Fibroblast of skin of left quadriceps (primary cell): ENCODE results near the gene NAA16.

Experiments used
- DNase-seq, 2 experiments: peaks; one replicate each; pipeline ENCODE4 v3.0.0-alpha.2; 2013; ENCODE audit warnings: low read depth in 2 of 2

The NAA16 gene

GRCh38 chr13:41304551-41304950, 6.5 kb upstream of the NAA16 start:
- DNase-seq = no peak

DNA sequence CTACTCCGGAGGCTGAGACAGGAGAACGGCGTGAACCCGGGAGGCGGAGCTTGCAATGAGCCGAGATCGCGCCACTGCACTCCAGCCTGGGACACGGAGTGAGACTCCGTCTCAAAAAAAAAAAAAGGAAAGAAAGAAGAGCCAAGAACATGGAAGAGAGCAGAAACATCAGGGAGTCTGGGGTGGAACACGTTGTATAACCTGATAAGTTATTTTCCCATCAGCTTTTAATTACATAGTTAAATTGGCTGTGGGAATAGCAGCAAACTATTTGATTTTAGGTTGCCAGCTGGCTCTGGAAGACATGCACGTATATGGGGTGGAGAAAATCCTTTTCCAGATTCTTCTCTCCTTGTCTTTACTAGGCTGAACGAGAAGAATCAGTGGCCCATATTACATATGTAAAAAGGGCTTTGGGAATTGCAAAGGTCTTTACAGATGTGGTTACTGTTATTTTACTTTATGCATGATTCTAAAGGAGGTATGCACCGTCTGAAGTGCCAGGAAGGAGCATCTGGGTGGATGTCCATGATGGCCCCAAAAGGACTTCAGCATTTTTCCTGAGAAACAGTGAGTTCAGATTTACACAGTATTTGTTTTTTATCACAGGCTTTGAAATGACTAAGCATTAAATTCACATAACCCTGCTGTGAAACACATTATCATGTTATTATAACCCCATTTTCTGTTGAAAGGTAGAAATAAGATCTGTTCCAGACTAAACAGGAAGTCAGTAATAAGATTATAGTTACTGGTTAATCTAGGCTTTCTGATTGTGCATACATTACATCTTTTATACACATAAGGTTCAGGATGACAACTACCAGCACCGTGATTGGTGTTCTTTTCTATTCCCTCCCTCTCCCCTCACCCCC, 4.6 kb upstream of the NAA16 start:
- no peak for DNase-seq

- no peak for DNase-seq
Measured at GRCh38 chr13:41307884-41308640, 3.0 kb upstream of the NAA16 start.

DNA sequence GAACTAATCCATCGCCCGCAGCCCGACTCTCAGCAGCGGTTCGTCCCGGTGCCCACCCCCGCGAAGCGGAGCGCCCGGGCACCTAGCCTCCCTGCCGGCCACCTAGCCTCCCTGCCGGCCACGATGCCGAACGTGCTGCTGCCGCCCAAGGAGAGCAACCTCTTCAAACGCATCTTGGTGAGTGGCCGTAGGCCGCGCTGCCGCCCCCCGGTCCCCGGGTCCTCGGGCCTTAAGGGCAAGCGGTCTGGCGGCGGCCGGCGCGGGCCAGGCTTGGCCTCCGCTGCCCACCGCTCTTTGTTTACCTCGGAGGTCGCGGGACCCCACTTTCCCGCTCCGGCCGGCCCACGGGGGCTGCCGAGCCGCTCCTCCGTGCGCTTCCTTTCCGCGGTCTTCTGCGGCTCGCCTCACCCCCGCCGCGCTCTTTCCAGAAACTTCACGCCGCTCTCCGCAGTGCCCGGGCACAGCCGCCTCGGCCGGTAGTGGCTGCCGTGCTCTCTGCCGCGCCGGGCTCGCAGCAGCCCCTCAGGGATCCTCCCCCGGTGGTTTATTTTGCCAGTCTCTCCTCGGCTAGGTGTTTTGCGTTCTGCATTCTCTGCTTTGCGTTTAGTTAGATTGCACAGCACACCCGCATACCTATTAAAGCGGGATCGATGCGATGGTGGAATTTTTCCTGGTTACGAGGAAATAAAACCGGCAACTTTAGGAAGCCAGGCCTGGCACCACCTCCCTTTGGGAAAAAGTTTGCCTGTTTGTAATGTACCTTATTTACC, 524 bp downstream of the NAA16 start:
- DNase-seq = no peak

- DNase-seq = no peak
Measured at GRCh38 chr13:41312176-41312500, 1.1 kb downstream of the NAA16 start.

GRCh38 chr13:41313117-41313516, 2.0 kb downstream of the NAA16 start:
- no peak for DNase-seq

- no peak for DNase-seq
Measured at GRCh38 chr13:41313659-41314197, 2.7 kb downstream of the NAA16 start.

DNA sequence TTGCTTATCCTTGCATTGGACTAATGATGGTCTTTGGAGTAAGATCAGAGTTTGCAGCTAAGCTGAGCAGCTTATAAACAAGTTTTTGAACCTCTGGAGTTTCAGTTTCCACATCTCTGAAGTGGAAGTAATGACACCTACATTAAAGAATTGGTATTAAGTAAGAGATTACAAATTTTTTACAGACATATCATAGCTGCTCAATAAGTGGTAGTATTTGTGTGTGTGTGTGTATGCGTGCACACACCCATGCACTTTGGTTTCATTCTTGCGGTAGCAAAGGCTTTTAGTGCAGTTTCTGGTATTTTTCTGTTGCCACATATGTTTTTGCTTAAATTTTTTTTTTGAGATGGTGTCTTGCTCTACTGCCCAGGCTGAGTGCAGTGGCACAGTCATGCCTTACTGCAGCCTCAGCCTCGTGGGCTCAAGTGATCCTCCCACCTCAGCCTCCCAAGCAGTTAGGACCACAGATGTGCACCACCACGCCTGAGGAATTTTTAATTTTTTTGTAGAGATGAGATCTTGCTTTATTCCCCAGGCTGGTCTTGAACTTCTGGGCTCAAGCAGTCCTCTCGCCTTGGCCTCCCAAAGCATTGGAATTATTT, 4.5 kb downstream of the NAA16 start:
- DNase-seq = peak in 1 of 2 experiments; percentile 31

DNA sequence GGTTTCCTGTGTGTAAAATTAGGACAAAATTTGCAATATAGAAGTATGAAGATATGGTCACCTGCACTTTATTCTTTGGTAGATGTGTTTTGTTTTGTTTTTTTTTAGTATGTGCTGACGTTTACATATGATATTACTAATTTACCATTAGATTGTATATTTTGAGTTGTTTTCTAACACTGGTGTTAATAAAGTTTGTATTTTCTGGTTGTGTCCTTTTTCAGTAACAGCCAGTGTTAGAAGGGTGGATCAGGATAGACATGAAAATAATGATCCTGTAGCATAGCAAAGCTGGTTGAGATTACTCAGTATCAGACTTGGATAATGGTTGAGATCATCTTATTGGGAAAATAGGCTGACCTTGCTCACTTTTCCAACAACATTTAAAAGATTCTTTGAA, 6.2 kb downstream of the NAA16 start:
- no peak for DNase-seq

- DNase-seq = no peak
Measured at GRCh38 chr13:41325752-41326151, 14.7 kb downstream of the NAA16 start.

- no peak for DNase-seq
Measured at GRCh38 chr13:41326661-41327060, 15.6 kb downstream of the NAA16 start.

GRCh38 chr13:41327994-41328790, 17.1 kb downstream of the NAA16 start:
- DNase-seq = no peak

DNA sequence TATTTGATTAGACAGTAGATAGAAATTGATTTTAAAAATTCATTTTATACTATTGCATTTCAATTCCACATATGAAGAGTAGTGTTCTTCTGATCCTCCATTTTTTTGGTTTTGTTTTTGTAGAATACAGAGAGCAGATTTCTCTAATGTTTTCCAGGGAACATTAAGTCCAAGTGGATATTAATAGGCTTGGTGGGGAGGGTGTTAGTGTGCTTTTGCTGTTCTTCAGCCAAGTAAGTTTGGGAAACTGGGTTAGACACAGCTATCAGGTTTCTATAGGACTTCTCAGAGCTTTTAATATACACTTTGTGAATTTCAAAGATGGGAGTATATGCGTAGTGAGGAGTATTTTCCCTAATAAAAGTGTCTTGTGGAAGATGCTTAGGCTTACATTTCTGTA, 21.8 kb downstream of the NAA16 start:
- no peak for DNase-seq

DNA sequence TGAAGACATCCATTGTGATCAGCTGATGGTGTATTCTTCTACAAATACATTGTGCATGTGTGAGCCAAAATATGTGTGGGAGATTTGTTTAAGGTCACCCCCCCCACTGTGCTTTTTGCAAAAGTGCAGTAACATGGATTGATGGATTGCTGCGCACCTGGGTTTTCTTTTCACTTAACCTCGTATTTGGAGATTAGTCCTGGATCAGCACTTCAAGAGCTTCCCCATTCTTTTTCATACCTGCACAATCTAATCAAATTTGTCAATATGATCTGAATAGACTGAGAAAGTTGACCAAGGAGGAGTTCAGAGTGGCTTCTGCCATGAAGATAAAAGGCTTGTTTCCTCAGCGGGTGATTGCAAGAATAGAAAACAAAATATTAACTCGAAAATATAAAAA, 23.7 kb downstream of the NAA16 start:
- no peak for DNase-seq

- no peak for DNase-seq
Measured at GRCh38 chr13:41344358-41344757, 33.3 kb downstream of the NAA16 start.

DNA sequence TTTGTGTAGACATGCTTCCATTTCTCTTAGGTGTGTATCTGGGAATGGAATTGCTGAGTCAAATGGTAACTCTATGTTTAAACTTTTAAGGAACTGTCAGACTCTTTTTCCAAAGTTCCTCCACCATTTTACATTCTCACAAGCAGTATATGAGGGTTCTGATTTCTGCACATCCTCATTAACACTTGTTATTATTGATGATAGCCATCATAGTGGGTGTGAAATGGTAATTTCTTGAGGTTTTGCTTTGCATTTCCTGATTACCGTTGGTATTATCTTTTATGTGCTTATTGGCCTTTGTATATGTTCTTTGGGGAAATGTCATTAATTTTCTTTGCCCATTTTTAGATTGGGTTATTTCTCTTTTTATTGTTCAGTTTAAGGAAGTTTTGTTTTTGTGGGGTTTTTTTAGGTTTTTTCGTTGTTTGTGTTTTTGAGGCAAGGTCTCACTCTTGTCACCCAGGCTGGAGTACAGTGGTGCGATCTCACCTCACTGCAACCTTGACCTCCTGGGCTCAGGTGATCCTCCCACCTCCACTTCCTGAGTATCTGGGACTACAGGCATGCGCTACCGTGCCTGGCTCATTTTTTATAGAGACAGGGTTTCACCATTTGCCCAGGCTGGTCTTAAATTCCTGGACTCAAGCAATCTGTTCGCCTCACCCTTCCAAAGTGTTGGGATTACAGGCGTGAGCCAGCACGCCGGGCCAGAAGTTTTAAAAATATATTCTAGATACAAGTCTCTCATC, 34.3 kb downstream of the NAA16 start:
- DNase-seq = no peak

GRCh38 chr13:41345914-41346589, 35.0 kb downstream of the NAA16 start:
- DNase-seq = no peak

- DNase-seq = peak; percentile 24 to 32
Measured at GRCh38 chr13:41352935-41353840, 42.1 kb downstream of the NAA16 start.

- DNase-seq = no peak
Measured at GRCh38 chr13:41354416-41354815, 43.3 kb downstream of the NAA16 start.
